IMR-90 (cell line): Measurements from ENCODE around the gene TADA1.

Source experiments
- BHLHE40 ChIP-seq: fragments of 150-350 bp; IDR thresholded peaks from 2 replicates; pipeline ENCODE4 v1.6.1; 2016; ENCODE audit warnings: mild to moderate bottlenecking, low read depth, low read length
- MAFK ChIP-seq: IDR thresholded peaks from 2 replicates; pipeline ENCODE4 v1.6.1; 2012; ENCODE audit warnings: low read depth, low read length, improper control_type of control experiment
- MXI1 ChIP-seq: IDR thresholded peaks from 2 replicates; pipeline ENCODE4 v1.6.1; 2012; ENCODE audit warnings: low read depth, mild to moderate bottlenecking, low read length, moderate library complexity, borderline replicate concordance
- NFE2L2 ChIP-seq: fragments of 150-350 bp; IDR thresholded peaks from 2 replicates; pipeline ENCODE4 v1.6.1; 2016; ENCODE audit warnings: low read depth, mild to moderate bottlenecking, low read length
- POLR2A ChIP-seq: IDR thresholded peaks from 2 replicates; pipeline ENCODE4 v1.6.1; 2012; ENCODE audit warnings: mild to moderate bottlenecking, low read depth, low read length
- RAD21 ChIP-seq: IDR thresholded peaks from 2 replicates; pipeline ENCODE4 v1.6.1; 2012; ENCODE audit warnings: low read length, improper control_type of control experiment
- RFX5 ChIP-seq: IDR thresholded peaks from 2 replicates; pipeline ENCODE4 v1.8.0; 2012; ENCODE audit warnings: low read depth, mild to moderate bottlenecking, low read length, moderate library complexity
- SMC3 ChIP-seq: fragments of 150-350 bp; IDR thresholded peaks from 2 replicates; pipeline ENCODE4 v1.6.1; 2016; ENCODE audit warnings: low read depth, mild to moderate bottlenecking, antibody characterized with exemption, low read length, moderate library complexity
- TF ChIP-seq, protein P1 (sequence below): conservative IDR thresholded peaks from 2 replicates; pipeline ENCODE4 v1.5.1; 2012; ENCODE audit warnings: mild to moderate bottlenecking, low read depth, low read length, improper control_type of control experiment
- TF ChIP-seq, protein P2 (sequence below): fragments of 150-350 bp; IDR thresholded peaks from 2 replicates; pipeline ENCODE4 v1.6.1; 2016; ENCODE audit warnings: low read depth, mild to moderate bottlenecking, low read length, moderate library complexity, borderline replicate concordance

DNA sequence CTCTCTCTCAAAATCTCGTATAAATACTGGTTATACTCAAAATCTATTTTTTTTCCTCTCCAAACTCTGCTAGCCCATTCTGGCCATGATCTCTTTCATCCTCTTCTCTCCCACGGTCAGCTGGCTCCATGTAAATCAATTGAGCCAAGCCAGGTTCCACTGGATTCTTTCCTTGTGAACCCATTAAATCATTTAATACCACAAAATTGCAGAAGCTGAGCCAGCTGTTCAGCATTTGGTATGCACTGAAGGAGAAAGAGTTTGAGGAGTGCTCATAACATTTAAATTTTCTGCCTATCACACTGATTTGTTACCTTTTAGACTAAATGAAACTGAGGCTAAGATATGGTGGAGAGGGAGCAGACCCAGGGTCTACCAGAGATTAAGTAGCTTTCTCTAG is 29.1 kb upstream of the TADA1 start:
- TF ChIP-seq BHLHE40 (no peak), RFX5 (no peak), POLR2A (no peak), NFE2L2 (no peak), RAD21 (no peak), MAFK (no peak), MXI1 (no peak), SMC3 (no peak)
- TF ChIP-seq, protein P1, sequence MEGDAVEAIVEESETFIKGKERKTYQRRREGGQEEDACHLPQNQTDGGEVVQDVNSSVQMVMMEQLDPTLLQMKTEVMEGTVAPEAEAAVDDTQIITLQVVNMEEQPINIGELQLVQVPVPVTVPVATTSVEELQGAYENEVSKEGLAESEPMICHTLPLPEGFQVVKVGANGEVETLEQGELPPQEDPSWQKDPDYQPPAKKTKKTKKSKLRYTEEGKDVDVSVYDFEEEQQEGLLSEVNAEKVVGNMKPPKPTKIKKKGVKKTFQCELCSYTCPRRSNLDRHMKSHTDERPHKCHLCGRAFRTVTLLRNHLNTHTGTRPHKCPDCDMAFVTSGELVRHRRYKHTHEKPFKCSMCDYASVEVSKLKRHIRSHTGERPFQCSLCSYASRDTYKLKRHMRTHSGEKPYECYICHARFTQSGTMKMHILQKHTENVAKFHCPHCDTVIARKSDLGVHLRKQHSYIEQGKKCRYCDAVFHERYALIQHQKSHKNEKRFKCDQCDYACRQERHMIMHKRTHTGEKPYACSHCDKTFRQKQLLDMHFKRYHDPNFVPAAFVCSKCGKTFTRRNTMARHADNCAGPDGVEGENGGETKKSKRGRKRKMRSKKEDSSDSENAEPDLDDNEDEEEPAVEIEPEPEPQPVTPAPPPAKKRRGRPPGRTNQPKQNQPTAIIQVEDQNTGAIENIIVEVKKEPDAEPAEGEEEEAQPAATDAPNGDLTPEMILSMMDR, result no peak
- TF ChIP-seq, protein P2, sequence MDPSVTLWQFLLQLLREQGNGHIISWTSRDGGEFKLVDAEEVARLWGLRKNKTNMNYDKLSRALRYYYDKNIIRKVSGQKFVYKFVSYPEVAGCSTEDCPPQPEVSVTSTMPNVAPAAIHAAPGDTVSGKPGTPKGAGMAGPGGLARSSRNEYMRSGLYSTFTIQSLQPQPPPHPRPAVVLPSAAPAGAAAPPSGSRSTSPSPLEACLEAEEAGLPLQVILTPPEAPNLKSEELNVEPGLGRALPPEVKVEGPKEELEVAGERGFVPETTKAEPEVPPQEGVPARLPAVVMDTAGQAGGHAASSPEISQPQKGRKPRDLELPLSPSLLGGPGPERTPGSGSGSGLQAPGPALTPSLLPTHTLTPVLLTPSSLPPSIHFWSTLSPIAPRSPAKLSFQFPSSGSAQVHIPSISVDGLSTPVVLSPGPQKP, result no peak
